COLO829 (cell line): ENCODE data around the gene PGAP3.

Experiments
- DNase-seq: peaks from one replicate; pipeline ENCODE4 v3.0.0; 2012; ENCODE audit warnings: low spot score

Gene PGAP3

DNA sequence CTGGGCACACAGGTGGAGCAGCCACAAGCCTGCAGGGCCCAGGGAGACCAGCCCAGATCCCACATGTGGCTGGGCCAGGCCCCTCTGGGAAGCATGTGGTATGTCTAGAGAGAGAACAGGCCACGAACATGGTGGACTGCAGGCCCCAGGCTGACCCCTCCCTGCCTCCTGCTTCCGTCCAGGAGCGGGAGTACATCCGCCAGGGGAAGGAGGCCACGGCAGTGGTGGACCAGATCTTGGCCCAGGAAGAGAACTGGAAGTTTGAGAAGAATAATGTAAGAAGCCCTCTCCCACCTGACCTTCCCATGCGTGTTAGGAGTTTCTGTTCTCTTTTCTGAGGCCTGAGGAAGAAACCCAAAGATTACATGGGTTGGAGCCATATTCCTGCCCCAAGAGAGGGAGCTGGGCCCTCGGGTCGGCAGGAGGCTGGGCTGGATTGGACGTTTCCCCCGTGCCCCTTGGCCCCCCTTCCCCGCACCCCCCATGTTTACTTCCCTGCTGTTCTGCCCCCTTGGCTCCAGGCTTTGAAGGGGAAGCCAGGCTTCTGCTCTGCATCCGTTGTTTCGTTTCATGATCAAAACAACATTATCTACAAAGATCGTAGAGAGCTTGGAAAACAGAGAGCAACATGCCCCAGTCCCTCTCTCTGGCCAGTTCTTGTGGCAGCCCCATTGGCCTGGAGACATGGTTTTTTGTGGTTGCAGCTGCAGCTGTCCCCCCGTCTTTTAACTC is 28.4 kb downstream of the PGAP3 start:
- DNase-seq, result no peak

DNA sequence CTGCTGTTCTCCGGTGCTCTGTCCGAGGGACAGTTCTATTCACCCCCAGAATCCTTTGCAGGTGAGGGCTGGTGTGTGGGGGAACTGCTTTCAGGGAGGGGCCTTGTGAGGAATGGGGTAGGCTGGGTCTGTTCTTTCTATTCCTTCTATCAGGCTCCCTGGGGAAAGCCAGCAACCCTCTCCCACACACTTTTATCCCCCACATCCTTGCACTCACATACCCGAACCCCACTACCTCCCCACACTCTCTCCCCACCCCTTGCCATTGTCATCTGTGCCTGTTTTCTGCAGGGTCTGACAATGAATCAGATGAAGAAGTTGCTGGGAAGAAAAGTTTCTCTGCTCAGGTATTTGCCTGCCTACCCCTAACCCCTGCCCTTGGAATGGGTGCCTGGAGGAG is 29.1 kb downstream of the PGAP3 start:
- no peak for DNase-seq

DNA sequence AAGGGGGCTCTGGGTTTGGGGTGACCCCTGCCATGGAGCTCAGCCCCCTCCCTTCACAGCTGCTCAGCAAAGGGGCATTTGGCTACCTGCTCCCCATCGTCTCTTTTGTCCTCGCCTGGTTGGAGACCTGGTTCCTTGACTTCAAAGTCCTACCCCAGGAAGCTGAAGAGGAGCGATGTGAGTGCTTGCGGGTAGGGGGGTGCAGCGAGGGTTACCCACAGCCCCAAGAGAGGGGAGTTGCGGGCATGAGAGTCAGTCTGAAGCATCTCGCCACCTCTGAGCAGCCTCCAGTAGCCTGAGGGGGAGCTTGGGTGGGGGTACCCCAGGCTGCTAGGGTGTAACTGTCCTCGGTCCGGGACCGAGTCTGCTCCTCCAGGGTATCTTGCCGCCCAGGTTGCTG is 29.5 kb downstream of the PGAP3 start:
- no peak for DNase-seq

DNA sequence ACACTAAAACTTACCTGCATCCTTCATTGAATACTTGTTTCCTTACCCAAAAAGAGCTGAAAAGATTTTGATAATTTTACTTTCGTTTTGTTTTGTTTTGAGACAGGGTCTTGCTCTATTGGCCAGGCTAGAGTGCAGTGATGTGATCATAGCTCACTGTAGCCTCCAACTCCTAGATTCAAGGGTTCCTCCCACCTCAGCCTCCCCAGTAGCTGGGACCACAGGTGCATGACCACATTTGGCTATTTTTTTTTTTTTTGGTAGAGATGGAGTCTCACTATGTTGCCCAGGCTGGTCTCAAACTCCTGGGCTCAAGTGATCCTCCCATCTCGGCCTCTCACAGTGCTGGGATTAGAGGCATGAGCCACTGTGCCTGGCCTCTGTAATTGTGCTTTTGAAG is 32.8 kb downstream of the PGAP3 start:
- DNase-seq, result no peak

DNA sequence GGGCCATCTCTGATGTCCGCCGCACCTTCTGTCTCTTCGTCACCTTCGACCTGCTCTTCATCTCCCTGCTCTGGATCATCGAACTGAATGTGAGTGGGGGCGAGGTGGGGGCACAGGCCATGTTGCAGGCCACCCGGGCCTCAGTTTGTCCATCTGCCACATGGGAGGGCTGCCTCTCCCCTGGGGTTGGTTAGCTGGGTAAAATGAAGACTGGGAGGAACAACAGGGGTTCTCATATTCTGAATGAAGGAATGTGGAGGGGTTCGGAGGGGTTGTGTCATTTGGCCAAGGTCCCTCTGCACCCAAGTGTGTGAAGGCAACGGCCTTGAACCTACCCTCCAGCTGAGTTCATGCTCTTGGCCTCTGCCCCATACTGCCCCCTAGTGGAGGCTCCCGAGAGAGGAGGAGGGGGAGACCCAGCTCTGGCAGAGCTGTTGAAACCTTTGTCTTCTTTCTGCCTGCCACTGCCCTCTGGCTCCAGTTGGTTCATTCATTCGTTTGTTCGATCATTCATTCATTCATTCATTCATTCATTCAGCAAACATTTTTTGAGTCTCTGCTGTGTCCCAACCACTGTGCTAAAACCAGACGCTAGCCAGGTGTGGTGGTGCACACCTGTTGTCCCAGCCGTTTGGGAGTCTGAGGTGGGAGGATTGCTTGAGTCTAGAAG is 34.1 kb downstream of the PGAP3 start:
- DNase-seq, result peak; percentile 70

DNA sequence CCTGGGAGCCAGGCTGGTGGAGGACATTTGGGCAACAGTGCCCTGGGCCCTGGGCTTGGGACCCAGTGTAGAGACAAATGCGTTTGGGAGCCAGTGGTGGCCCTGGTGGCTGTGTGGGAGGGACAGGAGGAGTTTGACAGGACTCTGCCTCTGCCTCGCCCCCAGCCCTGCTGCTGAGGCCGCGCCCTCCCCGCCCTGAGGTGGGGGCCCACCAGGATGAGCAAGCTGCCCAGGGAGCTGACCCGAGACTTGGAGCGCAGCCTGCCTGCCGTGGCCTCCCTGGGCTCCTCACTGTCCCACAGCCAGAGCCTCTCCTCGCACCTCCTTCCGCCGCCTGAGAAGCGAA is 34.6 kb downstream of the PGAP3 start:
- no peak for DNase-seq

DNA sequence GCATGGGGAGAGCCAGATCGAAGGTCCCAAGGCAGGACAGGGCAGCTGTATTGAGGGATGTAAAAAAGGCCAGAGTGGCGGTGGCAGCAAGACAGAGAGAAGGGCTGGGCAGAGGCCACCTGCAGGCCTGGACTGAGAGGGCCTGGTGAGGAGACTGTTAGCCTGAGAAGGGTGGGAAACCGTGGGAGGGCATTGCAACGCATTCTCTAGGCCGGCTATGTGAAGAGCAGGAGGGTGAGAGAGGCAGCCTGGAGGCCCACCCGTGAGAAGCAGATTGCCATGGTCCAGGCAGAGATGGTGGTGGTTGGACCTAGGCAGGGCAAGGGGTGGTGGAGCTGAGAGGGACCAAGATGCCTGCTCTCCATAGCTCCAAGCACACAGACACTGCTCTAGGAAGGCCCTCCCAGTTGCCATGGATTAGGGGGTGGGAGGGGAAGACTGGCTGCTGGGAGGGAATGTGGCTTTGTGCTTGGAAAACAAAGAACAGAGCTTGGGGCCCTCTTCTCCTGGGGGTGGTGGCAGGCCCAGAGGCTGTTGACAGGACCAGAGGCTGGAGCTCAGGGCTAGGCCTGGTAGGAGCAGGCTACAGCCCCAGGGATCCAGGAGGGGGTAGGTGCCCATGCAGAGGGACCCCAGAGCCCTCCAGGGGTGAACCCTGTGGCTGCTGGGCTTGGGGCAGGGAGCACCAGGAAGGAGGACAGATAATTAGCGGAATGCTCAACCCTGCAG is 35.1 kb downstream of the PGAP3 start:
- DNase-seq, result no peak

DNA sequence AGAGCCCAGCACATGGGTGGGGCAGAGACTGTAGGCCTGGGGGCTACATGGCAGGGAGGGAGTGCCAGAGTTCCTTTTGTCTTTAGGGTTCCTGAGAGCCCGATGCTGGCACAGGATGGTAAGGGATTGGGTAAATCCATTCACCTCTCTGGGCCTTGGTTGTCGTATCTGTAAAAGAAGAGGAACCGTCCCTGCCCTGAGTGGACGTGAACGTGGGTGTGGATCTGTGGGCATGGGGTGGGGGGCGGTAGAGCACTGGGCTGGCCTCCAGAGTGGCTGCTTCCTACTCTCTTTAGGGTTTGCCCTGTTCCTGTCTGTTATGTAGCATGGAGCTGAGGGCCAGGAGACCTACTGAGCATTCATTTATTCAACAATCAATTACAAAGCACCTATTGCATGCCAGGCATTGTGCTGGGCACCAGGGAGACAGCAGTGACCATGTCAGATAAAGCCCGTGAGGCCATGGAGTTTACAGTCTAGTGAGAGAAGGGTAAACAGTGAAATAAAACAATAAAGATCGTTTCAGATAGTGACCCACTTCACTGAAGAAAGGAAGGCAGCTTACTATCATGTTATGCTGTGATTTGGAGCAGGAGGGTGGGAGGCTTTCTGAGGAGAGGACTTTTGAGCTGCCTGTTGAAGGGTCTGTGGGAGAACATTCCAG is 35.8 kb downstream of the PGAP3 start:
- no peak for DNase-seq

DNA sequence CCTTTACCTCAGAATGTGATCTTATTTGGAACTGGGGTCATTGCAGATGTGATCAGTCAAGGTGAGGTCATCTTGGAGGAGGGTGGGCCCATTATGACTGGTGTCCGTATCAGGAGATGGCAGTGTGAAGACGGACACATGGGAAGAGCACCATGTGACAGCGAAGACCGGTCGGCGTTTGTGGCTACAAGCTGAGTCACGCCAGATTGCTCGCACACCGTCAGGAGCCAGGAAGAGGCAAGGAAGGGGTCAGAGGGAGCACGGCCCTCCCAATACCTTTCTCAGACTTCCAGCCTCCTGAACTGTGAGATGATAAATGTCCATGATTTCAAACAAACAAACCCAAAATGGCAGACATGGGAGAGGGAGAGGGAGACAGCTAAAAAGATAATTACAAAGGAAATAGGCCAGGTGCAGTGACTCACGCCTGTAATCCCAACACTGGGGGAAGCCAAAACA is 37.7 kb downstream of the PGAP3 start:
- no peak for DNase-seq

DNA sequence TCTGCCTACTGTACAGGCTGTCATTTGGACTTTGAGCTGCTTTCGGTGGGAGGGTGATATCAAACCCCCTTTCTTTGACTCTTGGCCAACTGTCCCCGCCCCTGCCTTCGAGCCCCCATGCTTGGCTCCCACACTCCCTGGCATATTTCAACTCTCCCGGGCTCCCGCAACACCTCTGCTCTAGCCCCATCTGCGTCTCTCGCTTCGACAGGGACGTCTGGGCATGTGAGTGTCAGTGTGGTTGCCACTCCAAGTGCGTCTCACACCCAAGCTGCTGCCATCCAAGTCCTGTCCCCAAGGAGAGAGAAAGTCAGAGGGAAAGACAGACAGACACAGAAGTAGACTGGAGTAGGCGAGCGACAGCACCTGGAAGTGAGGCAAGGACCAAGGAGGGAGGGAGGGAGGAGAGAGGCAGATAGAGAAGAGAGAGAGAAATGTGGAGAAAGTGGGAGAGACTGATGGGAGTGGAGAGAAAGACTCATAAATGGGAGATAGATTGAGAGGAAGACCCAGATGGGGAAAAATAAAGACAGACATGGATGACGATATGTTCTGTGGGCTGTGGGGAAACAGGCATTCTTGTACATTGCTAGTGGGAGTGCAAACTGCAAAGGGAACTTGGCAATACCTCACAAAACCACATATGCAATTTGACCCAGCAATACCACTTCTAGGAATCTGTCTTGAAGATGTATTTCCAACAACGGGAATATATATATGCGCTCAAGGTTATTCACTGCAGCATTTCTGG is 39.1 kb downstream of the PGAP3 start:
- no peak for DNase-seq

DNA sequence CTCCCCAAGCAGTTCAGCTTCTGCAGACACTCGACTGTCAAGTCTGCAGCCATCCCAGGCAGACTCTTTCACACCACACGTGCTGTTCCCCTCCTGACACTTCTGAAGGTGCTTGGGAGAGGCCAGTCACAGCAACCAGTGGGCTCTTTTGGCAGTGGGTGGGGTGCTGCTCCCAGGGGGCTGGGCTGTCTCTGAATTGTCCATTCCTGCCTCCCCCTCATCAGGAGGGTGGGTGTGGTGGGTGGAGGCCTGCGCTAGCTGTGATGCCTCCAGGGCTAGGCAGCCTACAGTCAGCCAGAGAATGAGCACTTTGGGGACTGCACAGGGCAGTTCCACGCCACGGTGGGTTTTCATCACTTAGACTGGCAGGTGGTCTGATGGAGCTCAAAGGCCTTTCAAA is 40.6 kb downstream of the PGAP3 start:
- no peak for DNase-seq

DNA sequence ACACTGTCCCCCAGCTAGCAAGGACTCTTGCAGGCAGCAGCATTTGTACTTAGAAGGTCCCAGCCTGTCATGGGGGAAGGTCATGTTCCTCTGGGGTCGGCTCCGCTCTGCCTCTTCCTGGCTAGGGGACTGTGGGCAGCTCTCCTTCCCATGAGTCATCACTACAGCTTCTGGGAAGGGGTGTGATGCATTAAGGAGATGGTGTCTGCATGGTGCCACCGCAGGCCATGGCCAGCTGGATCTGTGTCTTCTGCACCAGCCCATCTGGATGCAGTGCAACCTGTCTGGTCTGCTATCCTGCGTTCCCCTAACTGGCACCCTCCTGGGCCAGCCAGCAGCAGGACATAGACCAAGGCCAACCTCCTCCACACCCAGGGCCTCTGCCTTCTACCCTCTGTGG is 44.6 kb downstream of the PGAP3 start:
- no peak for DNase-seq

DNA sequence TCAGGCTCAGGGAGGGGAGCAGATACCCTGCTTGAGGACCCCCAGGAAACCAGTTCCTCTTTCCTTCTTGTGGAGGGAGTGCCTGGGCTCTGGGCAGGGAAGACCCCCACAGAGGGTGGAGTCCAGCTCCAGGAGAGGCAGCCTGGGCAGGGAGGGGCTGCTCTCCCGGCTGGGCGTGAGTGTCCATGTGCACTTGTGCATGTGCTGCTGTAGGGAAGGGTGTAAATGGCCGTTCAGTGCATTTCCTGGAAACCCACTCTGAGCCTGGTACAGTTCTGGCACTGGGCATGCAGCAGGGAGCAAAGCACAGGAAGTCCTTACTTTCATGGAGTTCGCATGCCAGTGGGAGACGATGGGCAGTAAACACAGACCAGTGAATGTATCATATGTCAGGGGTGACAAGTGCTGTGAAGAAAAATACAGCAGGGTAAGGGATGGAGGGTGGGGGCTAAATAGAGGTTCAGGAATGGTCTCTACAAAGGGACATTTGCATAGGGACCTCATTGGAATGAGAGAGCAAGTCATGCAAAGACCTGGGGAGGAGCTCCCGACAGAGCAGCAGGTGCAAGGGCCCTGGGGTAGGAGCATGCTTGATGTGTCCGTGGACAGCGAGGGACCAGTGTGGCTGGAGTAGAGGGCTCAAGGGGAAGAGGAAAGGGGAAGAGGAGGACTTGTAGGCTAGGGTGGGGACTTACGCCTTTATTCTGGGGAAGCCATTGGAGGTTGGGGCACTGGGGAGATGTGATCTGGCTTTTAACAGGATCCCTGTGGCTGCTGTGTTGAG is 45.4 kb downstream of the PGAP3 start:
- DNase-seq, result no peak

DNA sequence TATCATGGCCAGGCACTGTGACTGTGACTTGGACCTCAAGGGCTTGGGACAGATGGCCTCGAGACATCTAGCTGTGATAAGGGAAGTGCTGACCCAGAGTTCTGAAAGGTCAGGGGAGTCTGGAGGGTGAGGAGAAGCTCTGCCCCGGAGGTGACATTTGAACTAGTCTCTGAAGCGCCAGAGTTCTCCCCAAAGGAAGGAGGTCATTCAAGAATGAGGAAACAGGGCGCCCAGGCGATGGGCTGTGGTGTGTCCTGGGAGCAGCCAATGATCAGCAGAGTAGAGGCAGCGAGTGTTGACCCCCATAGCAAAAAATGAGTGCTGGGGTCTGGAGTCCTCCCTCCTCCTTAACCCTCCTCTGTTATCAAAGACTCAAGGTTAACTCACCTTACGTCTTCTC is 46.0 kb downstream of the PGAP3 start:
- no peak for DNase-seq

DNA sequence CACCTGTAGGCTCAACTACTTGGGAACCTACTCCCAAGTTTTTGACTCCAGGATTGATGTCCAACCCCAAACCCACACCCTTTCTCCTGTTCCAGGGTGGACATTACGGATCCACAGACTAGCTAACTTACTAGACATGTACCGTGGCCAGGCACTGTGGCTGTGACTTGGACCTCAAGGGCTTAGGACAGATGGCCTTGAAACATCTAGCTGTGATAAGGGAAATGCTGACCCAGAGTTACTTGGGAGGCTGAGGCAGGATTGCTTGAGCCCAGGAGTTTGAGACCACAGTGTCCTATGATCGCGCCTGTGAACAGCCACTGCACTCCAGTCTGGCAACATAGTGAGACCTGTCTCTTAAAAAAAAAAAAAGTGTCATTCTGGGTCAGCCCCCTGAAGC is 46.8 kb downstream of the PGAP3 start:
- no peak for DNase-seq

DNA sequence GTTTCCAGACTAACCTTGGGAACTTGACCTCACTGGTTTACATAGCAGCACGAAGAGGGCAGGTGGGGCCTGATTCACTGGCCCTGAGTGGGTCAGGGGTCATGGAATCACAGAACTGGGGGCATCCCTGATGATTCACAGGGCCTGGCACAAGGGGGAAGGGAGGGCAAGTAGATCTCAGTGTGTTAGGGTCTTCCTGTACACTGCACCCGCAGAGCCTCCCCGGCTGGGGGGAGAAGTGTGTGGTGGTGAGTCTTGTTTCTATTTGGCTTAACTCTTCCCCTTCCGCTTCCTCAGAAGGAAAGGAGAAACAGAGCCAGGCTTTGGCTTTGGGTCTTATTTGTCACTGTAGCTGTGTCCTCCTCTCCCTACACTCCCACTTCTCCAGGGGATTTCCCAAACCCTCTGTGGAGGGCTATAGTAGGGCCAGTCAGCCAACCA is 47.2 kb downstream of the PGAP3 start:
- no peak for DNase-seq

DNA sequence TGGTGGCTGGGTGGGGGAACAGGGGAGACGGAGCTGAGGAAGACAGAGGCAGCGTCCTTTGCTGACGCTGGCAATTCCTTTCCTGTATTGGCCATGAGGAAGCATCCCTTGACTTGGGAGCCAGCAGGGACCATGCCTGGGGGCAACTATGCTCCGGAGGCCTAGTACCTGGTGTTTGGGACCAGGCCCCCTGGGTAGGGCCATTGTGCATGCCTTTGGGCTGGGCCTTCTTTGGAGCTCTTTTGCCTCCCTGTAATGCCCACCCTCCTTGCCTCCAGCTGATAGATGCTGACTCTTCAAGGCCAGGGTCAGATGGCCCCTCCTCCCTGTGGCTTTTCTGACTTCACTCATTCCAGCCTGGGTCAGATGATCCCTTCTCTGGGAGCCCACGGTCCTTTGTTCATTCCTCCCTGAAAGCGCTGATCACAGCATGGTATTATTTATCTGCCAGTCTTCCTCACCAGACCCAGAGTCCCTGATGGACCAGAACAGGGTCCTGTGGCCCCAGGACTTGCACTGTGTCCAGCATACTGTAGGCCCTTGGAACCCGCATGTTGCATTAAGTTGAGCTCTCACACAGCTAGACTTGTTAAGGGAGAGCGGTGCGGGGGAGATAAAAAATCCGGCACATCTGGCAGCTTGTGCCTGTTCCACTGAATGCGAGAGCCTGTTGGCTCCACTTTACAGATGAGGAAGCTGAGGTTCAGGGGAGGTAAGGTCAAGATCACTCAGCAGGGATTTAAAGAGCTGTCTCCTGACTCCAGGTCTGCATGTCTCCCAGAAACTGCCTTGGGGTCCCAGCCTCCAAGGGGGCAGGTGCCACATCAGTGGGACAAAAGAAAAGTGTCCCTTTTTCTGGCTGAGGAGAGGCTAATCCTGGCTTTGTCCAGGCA is 48.0 kb downstream of the PGAP3 start:
- no peak for DNase-seq

DNA sequence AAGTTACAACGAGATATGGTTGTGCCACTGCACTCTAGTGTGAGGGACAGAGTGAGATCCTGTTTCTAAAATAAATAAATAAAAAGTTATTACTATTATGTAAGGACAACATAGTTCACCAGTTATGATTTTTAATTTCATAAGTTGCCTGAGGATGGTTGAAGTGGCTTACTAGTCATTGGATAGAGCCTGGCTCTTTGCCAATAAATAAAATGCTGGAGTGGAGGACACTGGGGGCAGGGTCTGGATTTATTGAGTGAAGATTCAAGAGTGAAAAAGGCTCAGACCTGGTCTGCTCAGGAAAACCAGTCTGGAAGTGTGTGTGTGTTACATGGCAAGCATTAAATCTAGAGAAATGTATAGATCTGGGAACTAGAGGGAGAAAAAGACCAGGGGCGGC is 48.8 kb downstream of the PGAP3 start:
- no peak for DNase-seq

DNA sequence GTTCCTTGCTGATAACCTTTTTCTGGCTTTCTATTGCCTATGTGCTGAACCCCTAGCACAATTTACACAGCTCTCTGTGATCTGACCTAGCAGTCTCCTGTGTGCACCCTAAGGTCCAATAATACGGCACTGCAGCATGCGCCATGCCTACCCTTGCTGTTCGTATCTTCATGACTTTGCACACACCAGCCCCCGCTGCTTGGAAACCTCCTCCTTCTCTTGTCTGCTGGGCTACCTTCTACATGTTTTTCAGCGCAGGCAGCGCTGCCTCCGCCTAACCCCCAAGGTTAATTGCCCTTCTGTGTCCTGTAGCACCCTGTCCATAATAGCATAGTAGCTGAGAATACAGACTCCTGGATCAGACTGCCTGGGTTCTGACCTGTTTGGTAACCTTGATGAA is 49.5 kb downstream of the PGAP3 start:
- no peak for DNase-seq
